Measurements from ENCODE around the gene PRKG1.

PRKG1 gene

DNA sequence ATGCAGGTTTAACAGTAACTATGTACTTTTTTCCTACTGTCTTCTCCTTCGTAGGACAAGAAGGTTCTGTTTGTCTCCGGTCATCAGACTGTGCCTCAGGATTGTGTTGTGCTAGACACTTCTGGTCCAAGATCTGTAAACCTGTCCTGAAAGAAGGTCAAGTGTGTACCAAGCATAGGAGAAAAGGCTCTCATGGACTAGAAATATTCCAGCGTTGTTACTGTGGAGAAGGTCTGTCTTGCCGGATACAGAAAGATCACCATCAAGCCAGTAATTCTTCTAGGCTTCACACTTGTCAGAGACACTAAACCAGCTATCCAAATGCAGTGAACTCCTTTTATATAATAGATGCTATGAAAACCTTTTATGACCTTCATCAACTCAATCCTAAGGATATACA lies 1242.2 kb downstream of the PRKG1 start:
- Histone ChIP-seq H3K4me1 (ENCODE audit: insufficient read depth, low read length, poor library complexity, severe bottlenecking) (no peaks in the 10 kb centered on the region), H3K9me2 (replicated peaks; ENCODE audit: low read depth, low read length) (no peaks in the 10 kb centered on the region), H3K9me3 (ENCODE audit: insufficient read depth, low read depth, low read length) (no peaks in the 10 kb centered on the region), H3K79me2 (ENCODE audit: insufficient read depth, low read length) (no peaks in the 10 kb centered on the region), H4K20me1 (ENCODE audit: insufficient read depth, low read length, poor library complexity, severe bottlenecking) (no peaks in the 10 kb centered on the region), H3K9ac (ENCODE audit: low read depth, low read length, poor library complexity, severe bottlenecking) (no peak overlapping the region), H3K4me2 (ENCODE audit: low read depth, low read length, poor library complexity, severe bottlenecking) (no peak overlapping the region), H3K36me3 (ENCODE audit: insufficient read depth, low read length) (no peaks in the 10 kb centered on the region), H2AFZ (ENCODE audit: low read length) (no peak overlapping the region), H3K4me3 (ENCODE audit: low read length, poor library complexity, severe bottlenecking) (no peak overlapping the region), H3F3A (ENCODE audit: low read depth) (no peaks in the 10 kb centered on the region), H3K27me3 (ENCODE audit: insufficient read depth, low read length, poor library complexity, severe bottlenecking) (no peaks in the 10 kb centered on the region)
- no peak for TF ChIP-seq EZH2phosphoT487 (IDR thresholded peaks at IDR 0.05; ENCODE audit: borderline replicate concordance)
- TF ChIP-seq, protein P1, sequence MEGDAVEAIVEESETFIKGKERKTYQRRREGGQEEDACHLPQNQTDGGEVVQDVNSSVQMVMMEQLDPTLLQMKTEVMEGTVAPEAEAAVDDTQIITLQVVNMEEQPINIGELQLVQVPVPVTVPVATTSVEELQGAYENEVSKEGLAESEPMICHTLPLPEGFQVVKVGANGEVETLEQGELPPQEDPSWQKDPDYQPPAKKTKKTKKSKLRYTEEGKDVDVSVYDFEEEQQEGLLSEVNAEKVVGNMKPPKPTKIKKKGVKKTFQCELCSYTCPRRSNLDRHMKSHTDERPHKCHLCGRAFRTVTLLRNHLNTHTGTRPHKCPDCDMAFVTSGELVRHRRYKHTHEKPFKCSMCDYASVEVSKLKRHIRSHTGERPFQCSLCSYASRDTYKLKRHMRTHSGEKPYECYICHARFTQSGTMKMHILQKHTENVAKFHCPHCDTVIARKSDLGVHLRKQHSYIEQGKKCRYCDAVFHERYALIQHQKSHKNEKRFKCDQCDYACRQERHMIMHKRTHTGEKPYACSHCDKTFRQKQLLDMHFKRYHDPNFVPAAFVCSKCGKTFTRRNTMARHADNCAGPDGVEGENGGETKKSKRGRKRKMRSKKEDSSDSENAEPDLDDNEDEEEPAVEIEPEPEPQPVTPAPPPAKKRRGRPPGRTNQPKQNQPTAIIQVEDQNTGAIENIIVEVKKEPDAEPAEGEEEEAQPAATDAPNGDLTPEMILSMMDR (conservative IDR thresholded peaks at IDR 0.05; ENCODE audit: low read length): no peak

DNA sequence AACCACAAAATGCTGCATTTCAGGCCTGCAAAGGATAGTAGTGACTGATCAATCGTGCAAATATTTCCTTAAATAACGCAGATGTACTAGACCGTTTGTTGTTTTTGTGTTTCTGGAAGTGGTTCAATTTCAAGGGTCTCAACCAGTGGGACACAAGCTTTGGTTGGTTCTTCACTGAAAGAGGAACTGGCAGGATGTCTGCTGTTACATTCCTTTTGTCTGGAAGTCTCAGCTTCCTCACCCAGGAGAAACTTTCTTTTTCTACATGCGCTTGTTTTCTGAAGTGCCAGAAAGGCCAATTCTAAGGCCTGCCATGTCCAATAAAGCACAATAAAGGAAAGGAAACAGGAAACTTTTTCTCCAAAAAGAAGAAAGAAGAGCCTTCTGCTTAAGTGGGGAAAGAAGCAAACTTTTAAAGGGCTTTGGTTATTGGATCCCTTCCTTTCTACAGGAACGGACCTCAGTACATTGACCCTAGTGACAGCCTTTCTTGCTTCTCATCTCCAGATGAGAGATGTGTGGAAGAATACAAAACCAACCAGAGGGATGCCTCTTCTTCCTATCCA lies 1243.9 kb downstream of the PRKG1 start:
- no peaks in the 10 kb centered on the region for H3K27me3 ChIP-seq (ENCODE audit: insufficient read depth, low read length, poor library complexity, severe bottlenecking)
- TF ChIP-seq, protein P1 (conservative IDR thresholded peaks at IDR 0.05; ENCODE audit: low read length): no peak
- no peak for TF ChIP-seq EZH2phosphoT487 (IDR thresholded peaks at IDR 0.05; ENCODE audit: borderline replicate concordance)
- no peaks in the 10 kb centered on the region for H4K20me1 ChIP-seq (ENCODE audit: insufficient read depth, low read length, poor library complexity, severe bottlenecking)
- H3K9me2 ChIP-seq (replicated peaks; ENCODE audit: low read depth, low read length): no peaks in the 10 kb centered on the region
- no peaks in the 10 kb centered on the region for H3K79me2 ChIP-seq (ENCODE audit: insufficient read depth, low read length)
- no peaks in the 10 kb centered on the region for H3K4me1 ChIP-seq (ENCODE audit: insufficient read depth, low read length, poor library complexity, severe bottlenecking)
- no peak overlapping the region for H3K9ac ChIP-seq (ENCODE audit: low read depth, low read length, poor library complexity, severe bottlenecking)
- no peaks in the 10 kb centered on the region for H3K9me3 ChIP-seq (ENCODE audit: insufficient read depth, low read depth, low read length)
- no peak overlapping the region for H2AFZ ChIP-seq (ENCODE audit: low read length)
- no peak overlapping the region for H3K4me2 ChIP-seq (ENCODE audit: low read depth, low read length, poor library complexity, severe bottlenecking)
- no peaks in the 10 kb centered on the region for H3F3A ChIP-seq (ENCODE audit: low read depth)
- H3K4me3 ChIP-seq (ENCODE audit: low read length, poor library complexity, severe bottlenecking): no peak overlapping the region
- no peaks in the 10 kb centered on the region for H3K36me3 ChIP-seq (ENCODE audit: insufficient read depth, low read length)

DNA sequence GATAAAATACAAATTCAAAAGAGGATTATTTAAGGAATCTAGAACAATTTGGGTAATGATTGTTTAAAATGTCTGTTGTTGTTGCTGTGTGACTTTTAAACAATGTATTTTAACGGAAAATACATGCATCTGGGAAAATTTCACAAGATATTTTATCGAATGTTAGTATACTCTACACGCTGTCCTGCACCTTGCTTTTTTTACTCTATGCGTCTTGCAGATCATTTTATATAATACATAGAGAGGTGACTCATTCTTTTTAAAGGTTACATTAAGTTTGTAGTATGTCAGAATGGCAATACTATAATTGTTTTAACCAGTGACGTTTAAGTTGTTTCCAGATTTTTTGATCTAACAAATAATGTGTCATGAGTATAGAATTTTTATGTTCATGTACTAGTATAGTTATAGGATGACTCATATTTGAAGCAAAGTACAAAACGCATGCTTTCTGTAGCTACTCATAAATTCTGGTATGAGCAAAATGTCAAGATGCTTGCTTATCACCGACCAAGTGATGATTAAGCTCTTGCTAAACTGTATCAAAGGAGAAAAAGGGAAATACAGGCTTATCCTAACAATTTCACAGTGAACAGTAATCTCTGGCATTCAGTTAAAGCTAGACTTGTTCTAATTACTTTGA lies 1244.7 kb downstream of the PRKG1 start:
- Histone ChIP-seq H3K79me2 (ENCODE audit: insufficient read depth, low read length) (no peaks in the 10 kb centered on the region), H3K9me2 (replicated peaks; ENCODE audit: low read depth, low read length) (no peaks in the 10 kb centered on the region), H3K36me3 (ENCODE audit: insufficient read depth, low read length) (no peaks in the 10 kb centered on the region), H4K20me1 (ENCODE audit: insufficient read depth, low read length, poor library complexity, severe bottlenecking) (no peaks in the 10 kb centered on the region), H3K4me2 (ENCODE audit: low read depth, low read length, poor library complexity, severe bottlenecking) (no peak overlapping the region), H3K4me3 (ENCODE audit: low read length, poor library complexity, severe bottlenecking) (no peak overlapping the region), H3K27me3 (ENCODE audit: insufficient read depth, low read length, poor library complexity, severe bottlenecking) (no peaks in the 10 kb centered on the region), H3K9me3 (ENCODE audit: insufficient read depth, low read depth, low read length) (no peaks in the 10 kb centered on the region), H3K9ac (ENCODE audit: low read depth, low read length, poor library complexity, severe bottlenecking) (no peak overlapping the region), H3F3A (ENCODE audit: low read depth) (no peaks in the 10 kb centered on the region), H3K4me1 (ENCODE audit: insufficient read depth, low read length, poor library complexity, severe bottlenecking) (no peaks in the 10 kb centered on the region), H2AFZ (ENCODE audit: low read length) (no peak overlapping the region)
- no peak for TF ChIP-seq EZH2phosphoT487 (IDR thresholded peaks at IDR 0.05; ENCODE audit: borderline replicate concordance)
- TF ChIP-seq, protein P1 (conservative IDR thresholded peaks at IDR 0.05; ENCODE audit: low read length): no peak

All from Loucy (cell line).